Measurements from ENCODE around the gene SPATA19.

Gene SPATA19

DNA sequence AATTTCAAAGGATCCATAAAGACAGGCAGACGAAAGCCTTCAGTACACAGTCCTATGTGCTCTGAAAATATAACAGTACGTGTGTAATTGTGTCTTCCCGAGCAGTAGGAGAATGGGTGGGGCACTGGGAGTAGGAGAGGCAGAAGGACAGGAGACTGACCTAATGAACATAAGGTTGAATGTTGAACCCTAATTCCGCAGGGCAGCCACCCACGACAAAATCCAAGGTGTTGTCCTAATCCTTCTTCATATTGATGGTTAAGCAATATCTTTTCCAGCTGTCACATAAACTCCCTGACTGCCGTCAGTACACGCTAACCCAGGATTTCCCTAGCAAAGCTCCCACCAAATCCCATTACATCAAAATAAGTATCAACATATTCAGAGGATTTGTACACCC, 34.5 kb downstream of the SPATA19 start:
- H2AFZ ChIP-seq (ENCODE audit: low read length): no peak overlapping the region
- H4K20me1 ChIP-seq (ENCODE audit: insufficient read depth, low read length): no peaks in the 10 kb centered on the region
- H3K4me3 ChIP-seq (ENCODE audit: low read depth, low read length, poor library complexity, severe bottlenecking): no peak overlapping the region
- H3K9me3 ChIP-seq (ENCODE audit: low read length): no peaks in the 10 kb centered on the region
- H3F3A ChIP-seq (ENCODE audit: insufficient read depth, low read length): no peaks in the 10 kb centered on the region
- H3K9me2 ChIP-seq (ENCODE audit: low read depth, low read length): no peaks in the 10 kb centered on the region
- no peaks in the 10 kb centered on the region for H3K79me2 ChIP-seq (ENCODE audit: insufficient read depth, low read length)
- no peaks in the 10 kb centered on the region for H3K27me3 ChIP-seq (ENCODE audit: insufficient read depth, low read length)
- no peak overlapping the region for H3K27ac ChIP-seq (ENCODE audit: low read depth, low read length, poor library complexity, severe bottlenecking)
- H3K9ac ChIP-seq (ENCODE audit: low read length): no peak overlapping the region
- H3K4me2 ChIP-seq (ENCODE audit: low read length): no peak overlapping the region
- no peaks in the 10 kb centered on the region for H3K4me1 ChIP-seq (ENCODE audit: insufficient read depth, low read length, severe bottlenecking)
- TF ChIP-seq, protein P1, sequence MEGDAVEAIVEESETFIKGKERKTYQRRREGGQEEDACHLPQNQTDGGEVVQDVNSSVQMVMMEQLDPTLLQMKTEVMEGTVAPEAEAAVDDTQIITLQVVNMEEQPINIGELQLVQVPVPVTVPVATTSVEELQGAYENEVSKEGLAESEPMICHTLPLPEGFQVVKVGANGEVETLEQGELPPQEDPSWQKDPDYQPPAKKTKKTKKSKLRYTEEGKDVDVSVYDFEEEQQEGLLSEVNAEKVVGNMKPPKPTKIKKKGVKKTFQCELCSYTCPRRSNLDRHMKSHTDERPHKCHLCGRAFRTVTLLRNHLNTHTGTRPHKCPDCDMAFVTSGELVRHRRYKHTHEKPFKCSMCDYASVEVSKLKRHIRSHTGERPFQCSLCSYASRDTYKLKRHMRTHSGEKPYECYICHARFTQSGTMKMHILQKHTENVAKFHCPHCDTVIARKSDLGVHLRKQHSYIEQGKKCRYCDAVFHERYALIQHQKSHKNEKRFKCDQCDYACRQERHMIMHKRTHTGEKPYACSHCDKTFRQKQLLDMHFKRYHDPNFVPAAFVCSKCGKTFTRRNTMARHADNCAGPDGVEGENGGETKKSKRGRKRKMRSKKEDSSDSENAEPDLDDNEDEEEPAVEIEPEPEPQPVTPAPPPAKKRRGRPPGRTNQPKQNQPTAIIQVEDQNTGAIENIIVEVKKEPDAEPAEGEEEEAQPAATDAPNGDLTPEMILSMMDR (IDR thresholded peaks at IDR 0.05; ENCODE audit: low read length): no peak
- no peak for TF ChIP-seq EZH2 (IDR thresholded peaks at IDR 0.05; ENCODE audit: borderline replicate concordance, low read length)
- H3K36me3 ChIP-seq (ENCODE audit: insufficient read depth, low read length): no peaks in the 10 kb centered on the region

DNA sequence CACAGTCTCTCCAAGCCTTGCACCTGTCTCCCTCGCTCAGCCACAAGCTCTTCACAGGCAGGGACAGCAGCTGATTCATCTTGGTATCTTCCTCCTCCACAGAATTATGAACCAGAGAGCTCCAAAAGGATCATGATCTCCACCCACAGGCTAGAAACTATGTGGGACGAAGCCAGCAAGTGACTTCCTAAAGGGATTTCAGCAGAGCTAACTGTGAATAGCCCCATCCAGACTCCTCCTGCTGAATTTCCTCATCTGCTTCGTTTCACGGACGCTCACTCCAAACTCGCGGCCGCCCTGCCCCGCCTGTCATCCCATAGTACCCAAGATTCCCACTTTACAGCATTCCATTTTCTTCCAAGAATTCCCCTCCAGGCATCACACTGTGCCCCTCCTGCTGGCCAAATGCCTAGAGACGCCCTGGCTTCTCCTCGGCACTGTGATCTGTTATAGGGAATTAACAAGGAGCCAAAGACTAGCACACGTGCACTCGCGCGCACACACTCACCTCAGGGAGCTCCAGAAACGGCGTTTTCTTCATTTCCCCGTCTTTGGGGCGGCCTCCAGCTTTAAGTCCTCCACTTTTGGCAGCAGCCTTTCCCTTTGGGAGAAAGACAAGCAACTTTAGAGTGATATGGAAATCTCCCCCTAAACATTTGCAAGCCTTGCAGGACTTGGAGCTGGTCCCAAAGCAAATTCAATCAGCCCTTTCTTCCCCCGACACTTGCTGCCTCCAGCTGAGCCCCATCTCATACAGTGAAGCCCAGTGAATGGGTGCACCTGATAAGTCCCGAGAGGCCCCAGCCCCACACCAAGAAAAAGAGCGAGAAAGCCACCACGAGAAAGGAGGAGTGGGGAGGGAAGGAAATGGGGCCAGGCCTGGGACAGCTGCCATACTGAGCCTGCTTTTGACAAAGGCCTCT, 35.5 kb downstream of the SPATA19 start:
- Histone ChIP-seq H2AFZ (ENCODE audit: low read length) (no peak overlapping the region), H3K4me2 (ENCODE audit: low read length) (no peak overlapping the region), H3K4me3 (ENCODE audit: low read depth, low read length, poor library complexity, severe bottlenecking) (no peak overlapping the region), H3K4me1 (ENCODE audit: insufficient read depth, low read length, severe bottlenecking) (no peaks in the 10 kb centered on the region), H3K9ac (ENCODE audit: low read length) (no peak overlapping the region), H3K27ac (ENCODE audit: low read depth, low read length, poor library complexity, severe bottlenecking) (no peak overlapping the region), H4K20me1 (ENCODE audit: insufficient read depth, low read length) (no peaks in the 10 kb centered on the region), H3K36me3 (ENCODE audit: insufficient read depth, low read length) (no peaks in the 10 kb centered on the region), H3F3A (ENCODE audit: insufficient read depth, low read length) (no peaks in the 10 kb centered on the region), H3K9me3 (ENCODE audit: low read length) (no peaks in the 10 kb centered on the region), H3K27me3 (ENCODE audit: insufficient read depth, low read length) (no peaks in the 10 kb centered on the region), H3K9me2 (ENCODE audit: low read depth, low read length) (no peaks in the 10 kb centered on the region), H3K79me2 (ENCODE audit: insufficient read depth, low read length) (no peaks in the 10 kb centered on the region)
- TF ChIP-seq EZH2 (IDR thresholded peaks at IDR 0.05; ENCODE audit: borderline replicate concordance, low read length): no peak
- TF ChIP-seq, protein P1 (IDR thresholded peaks at IDR 0.05; ENCODE audit: low read length): no peak

DNA sequence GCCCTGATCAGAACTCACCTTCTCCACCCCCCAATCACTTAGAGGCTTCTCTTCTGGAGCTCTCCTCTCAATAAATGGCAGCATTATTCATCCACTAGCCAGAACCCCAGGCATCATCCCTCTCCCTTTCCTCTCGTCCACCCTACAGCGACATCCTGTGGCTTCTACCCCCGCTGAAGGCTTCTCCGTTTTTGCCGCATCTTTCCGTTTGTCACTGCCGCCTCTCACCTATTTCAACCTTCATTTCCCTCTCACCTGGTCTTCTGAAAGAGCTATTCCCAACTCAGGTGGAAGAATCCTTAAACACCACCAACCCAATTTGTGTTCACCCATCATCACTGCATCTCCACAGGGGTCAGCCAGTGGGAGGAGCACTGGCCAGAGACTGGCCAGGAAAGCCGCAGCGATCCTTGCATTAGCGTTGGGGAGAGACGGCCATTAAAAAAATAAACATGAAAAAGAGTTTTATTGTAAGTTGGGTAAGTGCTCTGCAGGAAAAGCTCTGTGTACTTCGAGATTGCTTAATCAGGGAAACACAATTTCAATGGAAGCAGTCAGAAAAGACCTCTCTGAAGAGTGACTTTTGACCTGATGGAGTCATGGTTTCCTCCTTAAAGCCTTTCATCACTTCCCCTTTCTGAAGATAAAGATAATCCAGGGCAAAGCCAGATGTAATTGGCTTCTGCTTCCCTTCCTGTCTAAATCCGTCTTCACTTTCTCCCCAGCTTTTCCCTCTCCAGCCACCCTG, 36.7 kb downstream of the SPATA19 start:
- no peaks in the 10 kb centered on the region for H4K20me1 ChIP-seq (ENCODE audit: insufficient read depth, low read length)
- no peaks in the 10 kb centered on the region for H3K4me1 ChIP-seq (ENCODE audit: insufficient read depth, low read length, severe bottlenecking)
- no peaks in the 10 kb centered on the region for H3K9me3 ChIP-seq (ENCODE audit: low read length)
- H3K4me3 ChIP-seq (ENCODE audit: low read depth, low read length, poor library complexity, severe bottlenecking): no peak overlapping the region
- no peak overlapping the region for H3K4me2 ChIP-seq (ENCODE audit: low read length)
- H3F3A ChIP-seq (ENCODE audit: insufficient read depth, low read length): no peaks in the 10 kb centered on the region
- H3K79me2 ChIP-seq (ENCODE audit: insufficient read depth, low read length): no peaks in the 10 kb centered on the region
- no peaks in the 10 kb centered on the region for H3K27me3 ChIP-seq (ENCODE audit: insufficient read depth, low read length)
- no peak overlapping the region for H2AFZ ChIP-seq (ENCODE audit: low read length)
- H3K9me2 ChIP-seq (ENCODE audit: low read depth, low read length): no peaks in the 10 kb centered on the region
- no peaks in the 10 kb centered on the region for H3K36me3 ChIP-seq (ENCODE audit: insufficient read depth, low read length)
- H3K27ac ChIP-seq (ENCODE audit: low read depth, low read length, poor library complexity, severe bottlenecking): no peak overlapping the region
- TF ChIP-seq, protein P1 (IDR thresholded peaks at IDR 0.05; ENCODE audit: low read length): no peak
- no peak for TF ChIP-seq EZH2 (IDR thresholded peaks at IDR 0.05; ENCODE audit: borderline replicate concordance, low read length)
- no peak overlapping the region for H3K9ac ChIP-seq (ENCODE audit: low read length)
